Urothelium cell line (cell line): ENCODE results near the gene RBPJL.
"Not testable (repeated sequence)": the region's sequence is repeated elsewhere in the genome, so short reads cannot be mapped to it uniquely, and the experiment has no call there.

Source experiments
- DNase-seq: peaks from one replicate; pipeline ENCODE4 v3.0.0; 2011; ENCODE audit warnings: low spot score, mixed read lengths
- FAIRE-seq: peaks from 2 replicates; lab custom pipeline; 2011; peaks lifted over from hg19 to GRCh38; lab: Jason Lieb, UNC

Gene RBPJL

GRCh38 chr20:45341579-45341938 lies 34.9 kb downstream of the RBPJL start:
- no peak for FAIRE-seq
- DNase-seq, result no peak

DNA sequence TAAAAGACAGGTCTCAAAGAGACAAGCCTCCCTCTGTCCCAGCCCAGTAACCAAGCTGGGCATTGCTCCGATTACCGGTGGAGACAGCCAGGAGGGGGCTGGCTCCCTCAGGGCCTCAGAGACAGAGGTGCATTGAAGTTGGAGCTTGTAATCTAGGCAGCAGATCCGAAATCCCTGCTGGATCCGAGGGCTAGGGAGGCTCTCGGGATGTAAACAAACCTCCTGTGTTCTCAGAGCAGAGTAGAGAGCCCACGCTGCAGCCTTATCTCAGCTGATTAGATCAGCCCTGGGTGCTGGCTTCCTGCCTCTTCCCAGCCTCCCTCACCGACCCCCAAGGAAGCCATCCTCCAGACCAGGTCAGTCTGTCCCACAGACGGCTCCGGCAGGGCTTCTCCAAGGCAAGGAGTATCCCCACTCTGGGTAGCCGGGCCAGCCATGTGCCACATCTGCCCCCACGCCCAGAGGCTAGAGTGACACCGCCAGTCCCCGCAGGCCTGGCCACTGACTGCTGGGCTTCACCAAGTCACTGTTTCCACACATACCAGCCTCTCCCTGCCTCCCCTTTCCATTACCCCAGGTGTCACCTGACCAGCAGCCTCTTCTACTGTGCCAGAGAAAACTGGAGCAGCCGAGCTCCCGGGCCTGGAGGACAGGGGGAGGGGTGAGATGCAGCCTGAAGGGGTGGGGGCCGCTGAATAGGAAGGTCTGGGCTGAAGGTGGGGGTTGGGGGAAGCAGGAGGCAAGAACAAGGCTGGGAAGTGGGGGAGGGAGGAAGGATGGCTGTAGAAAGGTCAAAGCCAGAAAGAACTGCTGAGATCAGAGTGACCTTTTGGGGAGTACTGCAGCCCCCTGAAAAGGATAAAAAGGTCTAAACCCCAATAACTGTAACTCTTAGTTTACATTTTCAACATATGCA lies 35.6 kb downstream of the RBPJL start:
- FAIRE-seq (peak; percentile 67), DNase-seq (peak; percentile 85)

- FAIRE-seq, result no peak
- no peak for DNase-seq
Observed at GRCh38 chr20:45342855-45343531, 36.4 kb downstream of the RBPJL start.

DNA sequence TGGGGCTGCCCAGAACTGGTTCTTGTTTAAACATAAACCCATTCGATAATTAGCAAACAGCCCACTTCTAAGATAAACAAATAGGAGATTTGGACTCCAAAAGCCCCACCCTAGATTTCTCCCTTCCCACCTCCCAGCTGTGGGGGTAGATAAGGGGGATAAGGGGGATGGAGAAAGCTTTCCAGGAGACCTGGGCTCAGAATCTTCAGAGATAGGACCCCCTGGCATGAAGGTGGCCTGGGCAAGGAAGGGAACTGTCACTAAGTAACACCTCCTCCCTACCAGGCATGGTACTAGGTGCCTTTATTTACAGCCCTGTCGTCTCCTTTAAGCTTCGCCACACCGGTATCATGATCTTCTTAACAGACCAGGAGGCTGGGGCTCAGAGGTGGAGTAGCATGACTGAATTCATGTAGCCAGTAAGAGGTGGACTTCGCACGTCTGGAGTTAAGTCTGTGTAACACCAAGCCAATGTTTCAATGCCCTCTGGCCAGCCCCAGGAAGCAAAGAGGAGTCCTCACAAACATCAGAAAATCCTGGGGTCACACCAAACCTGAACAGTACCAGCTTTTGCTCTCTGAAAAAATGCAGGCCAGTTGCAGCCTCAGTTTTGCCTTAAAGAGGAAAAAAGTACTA lies 37.0 kb downstream of the RBPJL start:
- DNase-seq (no peak), FAIRE-seq (no peak)

- DNase-seq, result peak; percentile 89
- FAIRE-seq, result no peak
Observed at GRCh38 chr20:45344168-45344860, 37.7 kb downstream of the RBPJL start.

DNA sequence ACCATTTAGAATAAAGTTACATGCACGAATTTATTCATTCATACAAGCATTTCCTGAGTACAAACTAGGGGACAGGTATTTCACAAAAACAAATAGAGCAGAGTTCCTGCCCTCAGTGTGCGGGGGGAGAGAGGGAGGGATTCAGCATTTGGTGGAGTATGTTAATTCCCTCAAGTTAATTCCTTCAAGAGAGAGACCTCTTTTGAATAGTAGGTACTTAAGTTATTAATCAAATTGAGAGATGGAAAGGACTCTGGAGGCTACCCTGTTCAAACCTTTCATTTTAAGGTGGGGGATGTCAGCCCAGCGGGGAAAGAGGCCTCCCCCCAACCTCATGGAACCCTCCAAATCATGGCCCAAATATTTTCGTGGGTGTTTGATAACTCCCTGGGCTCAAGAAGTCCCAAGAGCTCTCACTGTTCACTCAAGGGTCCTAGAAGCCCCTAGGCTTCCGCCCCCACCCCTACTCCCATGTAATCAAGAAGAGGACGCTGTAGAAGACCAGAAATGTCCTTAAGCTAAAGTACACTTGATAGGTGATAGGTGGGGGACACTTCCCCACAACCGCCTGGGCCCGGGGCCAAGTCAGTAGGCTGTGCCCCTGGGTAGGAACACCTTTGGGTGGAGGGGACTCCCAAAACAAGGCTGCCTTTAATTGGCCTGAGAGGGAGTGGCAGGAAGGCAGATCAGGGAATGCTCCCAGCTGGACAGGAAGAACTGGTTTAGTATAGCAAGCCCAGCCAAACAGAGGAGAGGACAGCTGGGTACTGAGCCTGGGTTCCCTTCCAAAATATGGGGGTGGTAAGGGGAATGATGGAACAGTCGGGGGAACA lies 38.7 kb downstream of the RBPJL start:
- FAIRE-seq (no peak), DNase-seq (no peak)

- FAIRE-seq (no peak), DNase-seq (no peak)
Observed at GRCh38 chr20:45346291-45346718, 39.7 kb downstream of the RBPJL start.

DNA sequence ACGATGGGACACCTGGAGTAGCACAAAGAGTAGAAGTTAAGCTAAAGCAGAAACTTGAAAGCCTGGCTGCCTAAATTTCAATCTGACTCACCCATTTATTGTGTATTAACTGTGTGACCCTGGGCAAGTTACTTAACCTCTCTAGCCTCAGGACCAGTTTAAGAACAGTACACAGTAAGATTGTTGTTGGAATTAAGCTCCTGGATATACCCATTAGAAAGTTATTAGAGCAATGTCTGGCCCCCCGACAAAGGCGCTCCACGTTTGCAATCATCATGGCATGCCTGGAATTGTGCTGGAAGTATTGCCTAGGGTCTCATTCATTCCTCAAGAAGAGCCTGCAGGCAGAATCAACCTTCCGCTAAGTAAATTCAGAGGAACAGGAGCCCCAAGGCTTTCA lies 40.2 kb downstream of the RBPJL start:
- DNase-seq, result no peak
- no peak for FAIRE-seq

GRCh38 chr20:45347297-45347935 lies 40.8 kb downstream of the RBPJL start:
- no peak for FAIRE-seq
- no peak for DNase-seq

DNA sequence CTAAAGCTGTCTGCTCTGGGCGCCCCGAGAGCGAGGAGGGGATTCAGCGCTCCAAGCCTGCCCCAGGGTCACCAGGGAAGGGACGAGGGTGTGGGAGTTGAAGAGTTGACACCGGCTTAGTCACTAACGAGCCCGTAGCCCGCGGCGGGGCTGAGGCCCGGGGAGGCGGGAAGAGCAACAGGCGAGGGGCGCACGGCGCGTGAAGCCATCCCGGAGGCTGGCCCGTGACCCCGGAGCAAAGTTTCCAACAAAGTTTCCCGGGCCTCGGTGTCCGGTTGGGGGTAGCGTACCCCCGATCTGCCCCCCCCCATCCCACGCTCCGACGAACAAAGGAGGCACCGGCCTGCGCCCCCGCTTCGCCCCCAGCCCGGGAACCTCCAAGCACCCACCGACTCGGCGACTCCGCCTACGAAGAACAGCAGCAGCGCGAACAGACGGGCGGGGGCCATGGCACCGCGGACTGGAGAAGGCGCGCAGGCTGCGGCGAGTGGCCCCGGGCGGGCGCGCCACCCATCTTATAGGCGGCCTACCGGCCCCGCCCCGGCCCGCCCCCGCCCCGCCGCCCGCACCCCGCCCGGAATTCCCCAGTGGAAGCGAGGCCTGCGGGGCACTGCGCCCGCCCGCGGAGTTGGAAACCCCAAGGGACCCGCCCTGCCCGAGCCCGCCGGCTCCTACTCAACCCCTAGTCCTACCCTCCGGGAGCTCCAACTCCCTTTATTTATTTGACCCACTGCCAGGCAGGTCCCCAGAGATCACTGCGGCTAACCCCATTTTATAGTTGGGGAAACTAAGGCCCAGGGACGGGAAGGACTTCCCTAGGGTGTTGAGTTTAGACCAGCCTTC lies 41.5 kb downstream of the RBPJL start, which contains the start of gene SDC4:
SDC4 (minus strand) TSS at position 489 of the 843 bp plus-strand sequence; CDS start at position 449, 40 bp downstream.
- DNase-seq, result peak; percentile 95
- no peak for FAIRE-seq

DNA sequence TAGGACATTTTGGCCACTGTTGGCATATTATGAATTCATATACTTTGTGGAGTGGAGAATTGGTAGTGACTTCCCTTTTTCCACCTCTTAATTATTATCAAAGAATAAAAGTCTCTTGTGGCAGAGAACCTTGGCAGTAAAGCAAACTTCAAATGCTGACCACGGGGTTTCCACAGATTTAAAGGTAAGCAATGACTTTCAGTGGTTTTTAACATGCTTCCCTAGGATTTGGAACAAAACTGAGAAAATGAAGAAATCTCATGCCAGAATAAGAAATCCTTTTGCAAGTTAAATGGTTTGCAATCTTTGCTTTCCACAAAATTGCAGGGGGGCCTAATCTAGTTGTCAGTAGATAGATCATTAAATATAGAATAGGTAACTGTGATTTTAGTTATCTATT lies 43.6 kb downstream of the RBPJL start:
- no peak for FAIRE-seq
- DNase-seq, result no peak

DNA sequence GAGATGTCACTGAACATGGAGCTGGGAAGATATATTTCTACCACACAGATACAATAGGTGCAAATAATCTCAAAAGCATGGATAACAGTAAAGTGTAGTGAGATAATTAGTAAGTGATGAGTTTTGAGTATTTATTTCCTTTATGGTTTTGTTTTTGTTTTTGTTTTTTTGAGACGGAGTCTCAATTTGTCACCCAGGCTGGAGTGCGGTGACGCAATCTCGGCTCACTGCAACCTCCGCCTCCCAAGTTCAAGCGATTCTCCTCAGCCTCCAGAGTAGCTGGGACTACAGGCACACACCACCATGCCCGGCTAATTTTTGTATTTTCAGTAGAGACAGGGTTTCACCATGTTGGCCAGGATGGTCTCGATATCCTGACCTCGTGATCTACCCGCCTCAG lies 44.2 kb downstream of the RBPJL start:
- not testable (repeated sequence) for DNase-seq, FAIRE-seq

- no peak for FAIRE-seq
- no peak for DNase-seq
Observed at GRCh38 chr20:45352729-45353128, 46.1 kb downstream of the RBPJL start.

DNA sequence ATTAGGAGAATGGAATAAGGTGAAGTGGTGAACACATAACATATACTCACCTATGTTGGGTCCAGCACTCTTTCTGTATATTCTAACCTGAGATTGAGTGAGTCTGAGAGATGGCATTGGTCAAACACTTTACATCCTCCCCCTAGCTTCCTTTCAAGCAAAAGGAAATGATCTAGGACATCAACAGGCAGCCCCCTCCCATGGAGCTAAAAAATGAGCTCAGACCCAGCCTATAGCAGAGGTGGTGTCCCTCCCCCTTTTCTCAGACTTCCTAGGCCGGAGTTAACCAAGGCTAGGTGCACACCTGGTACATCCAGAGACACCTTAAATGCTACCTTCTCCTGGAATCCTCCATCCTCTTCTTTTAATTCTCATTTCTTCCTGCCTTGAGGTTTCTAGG lies 47.1 kb downstream of the RBPJL start:
- FAIRE-seq (no peak), DNase-seq (no peak)

GRCh38 chr20:45354423-45355208 lies 48.0 kb downstream of the RBPJL start:
- FAIRE-seq, result no peak
- DNase-seq, result no peak

- FAIRE-seq (no peak), DNase-seq (no peak)
Observed at GRCh38 chr20:45355209-45356084, 48.8 kb downstream of the RBPJL start.
